A549 (cell line): ENCODE results near the gene TAC3. TPM values are rescaled to one million over a fixed set of nuclear protein-coding genes. Genes with fewer than 3 reads are reported as not detected.
A peak's percentile ranks its signal among the peaks of the same experiment; 100 is the strongest.
"Not testable (repeated sequence)": the region's sequence is repeated elsewhere in the genome, so short reads cannot be mapped to it uniquely, and the experiment has no call there.

Source experiments
- ATAC-seq, 2 experiments: fragments of 200-7000 bp in 1 of 2; fragments of >200 bp in 1 of 2; cut with Nextera tagmentation in 1 of 2; cut with Tn5 transposase in 1 of 2; 3 replicates each; pipeline versions ENCODE4 v1.8.0 to v1.9.1; 2018 to 2020; ENCODE audit warnings: mild to moderate bottlenecking in 1 of 2, moderate library complexity in 1 of 2
- CTCF ChIA-PET: fragments of 300-600 bp; sonication (Branson Sonifier 250); formaldehyde crosslinking; extraction: SDS; loops from one replicate; lab custom pipeline; 2021; ENCODE audit warnings: antibody characterized with exemption, inconsistent platforms; lab: Yijun Ruan, JAX
- POLR2A ChIA-PET: fragments of 350-600 bp; formaldehyde crosslinking; extraction: SDS; loops from one replicate; lab custom pipeline; 2021; ENCODE audit warnings: antibody characterized with exemption, inconsistent platforms; lab: Yijun Ruan, JAX
- DNase-seq, 2 experiments: peaks; one replicate each; pipeline versions ENCODE4 v3.0.0 to v3.0.0-alpha.2; 2011 to 2016; ENCODE audit warnings: low read depth in 1 of 2, low spot score in 1 of 2
- FAIRE-seq: peaks from 2 replicates; lab custom pipeline; 2011; peaks lifted over from hg19 to GRCh38; lab: Jason Lieb, UNC
- H3K27ac ChIP-seq, 2 experiments: fragments of >200 bp; sonication (Bioruptor Twin); formaldehyde crosslinking; 3 replicates each; pipeline ENCODE4 v1.5.1; 2016 to 2017
- H3K4me1 ChIP-seq: fragments of >200 bp; sonication (Bioruptor Twin); formaldehyde crosslinking; 3 replicates; pipeline ENCODE4 v1.6.1; 2016
- H3K4me2 ChIP-seq: fragments of >200 bp; sonication (Bioruptor Twin); formaldehyde crosslinking; 3 replicates; pipeline ENCODE4 v1.6.1; 2016
- H3K4me3 ChIP-seq: fragments of >200 bp; sonication (Bioruptor Twin); formaldehyde crosslinking; 3 replicates; pipeline ENCODE4 v1.5.1; 2016
- H3K9me3 ChIP-seq: fragments of >200 bp; sonication (Bioruptor Twin); formaldehyde crosslinking; 3 replicates; pipeline ENCODE4 v1.6.1; 2016
- EHF ChIP-seq: fragments of 250-450 bp; sonication (Bioruptor Pico); IDR thresholded peaks from 2 replicates; pipeline ENCODE4 v1.5.0; 2020; ENCODE audit warnings: mild to moderate bottlenecking
- EHMT2 ChIP-seq: fragments of 200-600 bp; sonication (generic); IDR thresholded peaks from 2 replicates; pipeline ENCODE4 v1.6.1; 2016; ENCODE audit warnings: antibody characterized with exemption, low read depth, mild to moderate bottlenecking, moderate library complexity
- HEYL ChIP-seq: fragments of 250-450 bp; sonication (Bioruptor Pico); IDR thresholded peaks from 2 replicates; pipeline ENCODE4 v1.8.0; 2021; ENCODE audit warnings: mild to moderate bottlenecking, moderate library complexity
- NPAS2 ChIP-seq: fragments of 250-450 bp; sonication (Bioruptor Pico); IDR thresholded peaks from 2 replicates; pipeline ENCODE4 v1.8.0; 2022; ENCODE audit warnings: mild to moderate bottlenecking, moderate library complexity, borderline replicate concordance
- PHF8 ChIP-seq: fragments of 200-600 bp; sonication (generic); IDR thresholded peaks from 2 replicates; pipeline ENCODE4 v1.6.1; 2016; ENCODE audit warnings: low read depth, mild to moderate bottlenecking, antibody characterized with exemption, moderate library complexity, borderline replicate concordance
- SREBF2 ChIP-seq: fragments of 450-650 bp; IDR thresholded peaks from 2 replicates; pipeline ENCODE4 v1.6.1; 2014; ENCODE audit warnings: mild to moderate bottlenecking, moderate library complexity
- ZC3H11A ChIP-seq: fragments of 450-650 bp; IDR thresholded peaks from 2 replicates; pipeline ENCODE4 v1.6.1; 2014; ENCODE audit warnings: antibody characterized with exemption, mild to moderate bottlenecking
- WGBS: methylation state at CpG from one replicate; pipeline ENCODE4 v1.1.6; 2017; ENCODE audit errors: missing lambda C conversion rate; 5-methylcytosine and 5-hydroxymethylcytosine counted together
- polyA plus RNA-seq, 4 experiments: library from polyadenylated mRNA; depleted of rRNA in 3 of 4; stranded (reverse); fragments of >200 nt; fragmentation: RNase III in 1 of 4; extraction: RNeasy Plus Mini Kit Qiagen cat#74134 plus additional on column Dnase treatment in 1 of 4; gene quantifications; 2 replicates in 3 of 4; 3 replicates in 1 of 4; pipeline ENCODE4 v1.2.3, GENCODE V29; 2011 to 2017
- TF ChIP-seq, protein P1 (sequence below): fragments of 450-650 bp; IDR thresholded peaks from 2 replicates; pipeline ENCODE4 v1.6.1; 2014; ENCODE audit warnings: antibody characterized with exemption
- TF ChIP-seq, protein P2 (sequence below): IDR thresholded peaks from 2 replicates; pipeline ENCODE4 v1.6.1; 2012
- TF ChIP-seq, protein P3 (sequence below): fragments of 250-450 bp; sonication (Bioruptor Pico); IDR thresholded peaks from 2 replicates; pipeline ENCODE4 v1.5.0; 2020; ENCODE audit warnings: low read depth, mild to moderate bottlenecking, moderate library complexity

The TAC3 gene
- polyA plus RNA-seq, 2 of the 4 experiments (the other 2 are of a cell fraction): 0.16 TPM; not detected in 1

DNA sequence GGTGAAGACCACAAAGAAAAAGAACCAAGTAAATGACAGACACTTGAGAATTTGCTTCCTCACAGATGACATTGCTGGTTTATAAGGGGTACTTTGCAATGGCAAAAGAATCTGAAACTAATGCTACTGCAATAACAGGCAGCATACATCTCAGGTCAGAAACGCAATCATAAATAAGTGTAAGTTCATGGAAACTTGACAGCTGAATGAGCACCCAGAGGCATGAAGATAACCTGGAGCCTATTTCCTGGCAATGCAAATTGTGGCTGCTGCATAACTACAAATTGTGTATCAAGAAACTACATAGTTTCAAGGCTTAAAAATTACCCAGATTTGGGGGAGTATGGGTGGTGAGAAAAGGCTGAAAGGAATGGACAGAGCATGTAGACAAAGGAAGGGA lies 42.1 kb upstream of the TAC3 start (continued):
- TF ChIP-seq, protein P1, sequence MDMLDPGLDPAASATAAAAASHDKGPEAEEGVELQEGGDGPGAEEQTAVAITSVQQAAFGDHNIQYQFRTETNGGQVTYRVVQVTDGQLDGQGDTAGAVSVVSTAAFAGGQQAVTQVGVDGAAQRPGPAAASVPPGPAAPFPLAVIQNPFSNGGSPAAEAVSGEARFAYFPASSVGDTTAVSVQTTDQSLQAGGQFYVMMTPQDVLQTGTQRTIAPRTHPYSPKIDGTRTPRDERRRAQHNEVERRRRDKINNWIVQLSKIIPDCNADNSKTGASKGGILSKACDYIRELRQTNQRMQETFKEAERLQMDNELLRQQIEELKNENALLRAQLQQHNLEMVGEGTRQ: no peak
- no peak for TF ChIP-seq SREBF2

DNA sequence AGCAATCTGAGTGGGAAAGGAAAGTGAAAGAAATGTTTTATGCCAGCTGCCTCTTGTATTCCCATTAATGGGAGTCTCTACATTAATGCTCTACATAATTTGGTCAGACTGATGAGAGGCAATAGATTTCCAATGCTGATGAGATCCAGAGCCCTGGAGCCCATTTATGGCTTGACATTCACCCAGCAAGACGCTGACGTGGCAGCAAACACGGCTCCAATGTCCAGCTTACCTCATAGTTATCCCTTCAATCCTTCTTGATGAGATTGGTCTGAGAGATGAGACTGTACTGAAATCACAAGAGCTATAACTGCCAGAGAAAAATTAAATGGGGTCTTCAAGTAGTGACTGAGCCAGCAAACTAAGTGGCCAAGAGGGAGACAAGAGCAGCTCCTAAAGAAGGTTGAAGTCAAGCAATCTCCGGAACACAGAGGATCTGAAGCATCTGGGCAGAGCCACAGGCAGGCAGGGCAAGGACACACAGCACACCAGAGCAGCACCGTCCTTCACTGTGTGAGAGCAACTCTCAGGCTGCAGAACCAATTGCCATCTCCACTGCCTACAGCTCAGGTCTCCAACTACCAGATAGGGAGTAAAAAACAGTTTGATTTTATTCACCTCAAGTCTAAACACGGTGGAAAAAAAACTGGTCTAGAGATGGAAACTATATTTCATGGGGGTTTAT lies 40.9 kb upstream of the TAC3 start:
- no peak for ATAC-seq
- H3K4me3 ChIP-seq: no peak overlapping the region
- no peak overlapping the region for H3K27ac ChIP-seq
- FAIRE-seq: no peak
- no peak overlapping the region for H3K4me2 ChIP-seq
- H3K4me1 ChIP-seq: no peaks in the 10 kb centered on the region
- ChIA-PET CTCF (interaction anchor here (0.7 to 8.5 kb wide), 13 partner anchors 8 to 299 kb away, joined by 3 to 161 read pairs (median 5); partner anchors contain the start of genes STAT6 and ZBTB39), POLR2A (no interaction called here)
- no peaks in the 10 kb centered on the region for H3K9me3 ChIP-seq
- TF ChIP-seq, protein P2, sequence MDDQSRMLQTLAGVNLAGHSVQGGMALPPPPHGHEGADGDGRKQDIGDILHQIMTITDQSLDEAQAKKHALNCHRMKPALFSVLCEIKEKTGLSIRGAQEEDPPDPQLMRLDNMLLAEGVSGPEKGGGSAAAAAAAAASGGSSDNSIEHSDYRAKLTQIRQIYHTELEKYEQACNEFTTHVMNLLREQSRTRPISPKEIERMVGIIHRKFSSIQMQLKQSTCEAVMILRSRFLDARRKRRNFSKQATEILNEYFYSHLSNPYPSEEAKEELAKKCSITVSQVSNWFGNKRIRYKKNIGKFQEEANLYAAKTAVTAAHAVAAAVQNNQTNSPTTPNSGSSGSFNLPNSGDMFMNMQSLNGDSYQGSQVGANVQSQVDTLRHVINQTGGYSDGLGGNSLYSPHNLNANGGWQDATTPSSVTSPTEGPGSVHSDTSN: no peak
- TF ChIP-seq PHF8: no peak
- TF ChIP-seq ZC3H11A: no peak
- TF ChIP-seq EHF (CRISPR knock-in tag): no peak
- TF ChIP-seq, protein P3, sequence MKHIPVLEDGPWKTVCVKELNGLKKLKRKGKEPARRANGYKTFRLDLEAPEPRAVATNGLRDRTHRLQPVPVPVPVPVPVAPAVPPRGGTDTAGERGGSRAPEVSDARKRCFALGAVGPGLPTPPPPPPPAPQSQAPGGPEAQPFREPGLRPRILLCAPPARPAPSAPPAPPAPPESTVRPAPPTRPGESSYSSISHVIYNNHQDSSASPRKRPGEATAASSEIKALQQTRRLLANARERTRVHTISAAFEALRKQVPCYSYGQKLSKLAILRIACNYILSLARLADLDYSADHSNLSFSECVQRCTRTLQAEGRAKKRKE (CRISPR knock-in tag): no peak
- WGBS: 89% methylated on average over 6 of the region's 6 CpGs
- no peak for DNase-seq

DNA sequence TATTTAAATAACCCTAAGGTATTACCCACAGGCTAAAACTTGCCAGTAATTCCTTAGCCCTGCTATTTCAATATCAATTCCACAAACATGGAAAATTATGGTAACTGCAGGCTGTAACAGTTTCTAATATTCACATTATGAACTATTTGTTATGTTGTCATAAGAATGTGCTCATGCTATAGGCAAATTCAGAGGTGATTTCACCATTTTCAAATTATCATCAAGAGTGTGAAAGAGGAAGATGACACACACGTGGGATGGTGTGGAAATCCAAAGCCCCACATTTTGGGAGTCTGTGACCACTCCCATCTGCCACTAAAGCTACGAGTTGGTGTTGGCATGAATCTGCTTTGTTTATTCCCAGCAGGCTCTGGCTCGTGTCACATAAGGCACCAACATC lies 39.5 kb upstream of the TAC3 start:
- WGBS: 68% methylated on average over 3 of the region's 3 CpGs
- Histone ChIP-seq H3K4me3 (no peak overlapping the region), H3K4me1 (no peaks in the 10 kb centered on the region), H3K4me2 (no peak overlapping the region), H3K27ac (no peak overlapping the region), H3K9me3 (no peaks in the 10 kb centered on the region)
- DNase-seq: no peak
- TF ChIP-seq EHMT2: no peak
- TF ChIP-seq, protein P1: no peak
- TF ChIP-seq HEYL (CRISPR knock-in tag): no peak
- no peak for TF ChIP-seq NPAS2
- no peak for ATAC-seq
- POLR2A ChIA-PET: no interaction called here
- CTCF ChIA-PET: interaction anchor here (1.5 to 8.5 kb wide), 5 partner anchors 22 to 297 kb away, joined by 3 to 161 read pairs (median 25); partner anchors contain the start of genes STAT6 and ZBTB39
- FAIRE-seq: peak; percentile 61

DNA sequence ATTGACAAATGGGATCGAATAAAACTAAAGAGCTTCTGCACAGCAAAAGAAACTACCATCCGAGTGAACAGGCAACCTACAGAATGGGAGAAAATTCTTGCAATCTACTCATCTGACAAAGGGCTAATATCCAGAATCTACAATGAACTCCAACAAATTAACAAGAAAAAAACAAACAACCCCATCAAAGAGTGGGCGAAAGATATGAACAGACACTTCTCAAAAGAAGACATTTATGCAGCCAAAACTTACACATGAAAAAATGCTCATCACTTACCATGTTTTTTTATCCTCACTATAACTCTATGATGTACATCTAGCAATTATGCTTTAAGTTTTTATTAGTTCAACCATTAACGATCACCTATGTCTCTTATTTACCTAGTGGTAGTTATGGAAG lies 37.6 kb upstream of the TAC3 start:
- H3K27ac ChIP-seq, FAIRE-seq, H3K4me3 ChIP-seq, CTCF ChIA-PET, H3K9me3 ChIP-seq, ATAC-seq, POLR2A ChIA-PET, DNase-seq, H3K4me2 ChIP-seq: not testable (repeated sequence)
- WGBS: 95% methylated on average over 4 of the region's 4 CpGs
- peaks cover 13% of the 10 kb centered on the region; the same call in 2 of the 3 replicates for H3K4me1 ChIP-seq

DNA sequence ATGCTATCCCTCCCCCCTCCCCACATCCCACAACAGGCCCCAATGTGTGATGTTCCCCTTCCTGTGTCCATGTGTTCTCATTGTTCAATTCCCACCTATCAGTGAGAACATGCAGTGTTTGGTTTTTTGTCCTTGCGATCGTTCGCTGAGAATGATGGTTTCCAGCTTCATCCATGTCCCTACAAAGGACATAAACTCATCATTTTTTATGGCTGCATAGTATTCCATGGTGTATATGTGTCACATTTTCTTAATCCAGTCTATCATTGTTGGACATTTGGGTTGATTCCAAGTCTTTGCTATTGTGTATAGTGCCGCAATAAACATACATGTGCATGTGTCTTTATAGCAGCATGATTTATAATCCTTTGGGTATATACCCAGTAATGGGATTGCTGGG lies 36.8 kb upstream of the TAC3 start:
- ATAC-seq, DNase-seq, H3K27ac ChIP-seq, H3K4me2 ChIP-seq, H3K4me3 ChIP-seq, POLR2A ChIA-PET, H3K9me3 ChIP-seq, FAIRE-seq: not testable (repeated sequence)
- CTCF ChIA-PET: interaction anchor here (7.8 kb wide), 1 partner anchor 10 kb away, joined by 44 read pairs; no protein-coding TSS in a partner anchor
- peaks cover 21% of the 10 kb centered on the region; the same call in 2 of the 3 replicates for H3K4me1 ChIP-seq
- WGBS: 91% methylated on average over 4 of the region's 4 CpGs
